Measurements from ENCODE around the gene WHRN. TPM values are rescaled to one million over a fixed set of nuclear protein-coding genes. Genes with fewer than 3 reads are reported as not detected.

Gene WHRN
- total RNA-seq, 1 experiment from 2014 or later = 24.3 TPM

- TF ChIP-seq ZNF281 (CRISPR knock-in tag; IDR thresholded peaks at IDR 0.05) = no peak
- TF ChIP-seq FOXJ3 (CRISPR knock-in tag; IDR thresholded peaks at IDR 0.05; ENCODE audit: borderline replicate concordance) = no peak
- no peak for TF ChIP-seq AR (CRISPR knock-in tag; IDR thresholded peaks at IDR 0.05)
- TF ChIP-seq ZNF416 (CRISPR knock-in tag; IDR thresholded peaks at IDR 0.05) = no peak
- no peak for TF ChIP-seq SOX15 (CRISPR knock-in tag; IDR thresholded peaks at IDR 0.05)
- no peak for TF ChIP-seq HMGA2 (CRISPR knock-in tag; IDR thresholded peaks at IDR 0.05)
Observed at GRCh38 chr9:114513959-114514267, 8.6 kb upstream of the WHRN start (continued).

- CTCF ChIA-PET = no interaction called here
Observed at GRCh38 chr9:114513055-114513958, 8.0 kb upstream of the WHRN start.

GRCh38 chr9:114511978-114512874, 7.0 kb upstream of the WHRN start:
- DNase-seq (ENCODE audit: low spot score) = no peak
- no peak for ATAC-seq
- H3K4me3 Mint-ChIP-seq = no peak overlapping the region
- ChIA-PET POLR2A (no interaction called here), CTCF (no interaction called here)
- H3K9me3 Mint-ChIP-seq = no peaks in the 10 kb centered on the region
- peaks cover 23% of the 10 kb centered on the region for H3K27me3 Mint-ChIP-seq (ENCODE audit: low read depth)
- no peaks in the 10 kb centered on the region for H3K36me3 Mint-ChIP-seq
- H3K4me1 Mint-ChIP-seq = peaks cover 26% of the 10 kb centered on the region
- H3K27ac Mint-ChIP-seq = no peak overlapping the region
- TF ChIP-seq ZNF138 (CRISPR knock-in tag; conservative IDR thresholded peaks at IDR 0.05) = no peak
- TF ChIP-seq ZBTB43 (CRISPR knock-in tag; IDR thresholded peaks at IDR 0.05) = no peak
- TF ChIP-seq ZNF317 (CRISPR knock-in tag; IDR thresholded peaks at IDR 0.05; ENCODE audit: borderline replicate concordance, low read depth) = no peak
- no peak for TF ChIP-seq ZMAT4 (CRISPR knock-in tag; IDR thresholded peaks at IDR 0.05)
- no peak for TF ChIP-seq ARID4B (CRISPR knock-in tag; IDR thresholded peaks at IDR 0.05; ENCODE audit: borderline replicate concordance)
- no peak for TF ChIP-seq JUN (CRISPR knock-in tag; IDR thresholded peaks at IDR 0.05)
- no peak for TF ChIP-seq IRF1 (CRISPR knock-in tag; IDR thresholded peaks at IDR 0.05)
- no peak for TF ChIP-seq IRF2 (CRISPR knock-in tag; IDR thresholded peaks at IDR 0.05; ENCODE audit: borderline replicate concordance, low read depth)

More at GRCh38 chr9:114513055-114513958, 8.0 kb upstream of the WHRN start:
- DNase-seq (ENCODE audit: low spot score) (no peak), ATAC-seq (no peak)
- POLR2A ChIA-PET = no interaction called here
- Mint-ChIP-seq H3K4me1 (peaks cover 15% of the 10 kb centered on the region), H3K27ac (no peak overlapping the region), H3K9me3 (peaks cover 2% of the 10 kb centered on the region), H3K4me3 (no peak overlapping the region), H3K36me3 (no peaks in the 10 kb centered on the region), H3K27me3 (ENCODE audit: low read depth) (peaks cover 23% of the 10 kb centered on the region)
- TF ChIP-seq IRF1 (CRISPR knock-in tag; IDR thresholded peaks at IDR 0.05) = no peak
- TF ChIP-seq GABPB1 (CRISPR knock-in tag; IDR thresholded peaks at IDR 0.05) = no peak
